HG02981 (cell line): ENCODE data around the gene CABS1.

ENCODE experiments used
- ATAC-seq: cut with Tn5 transposase; IDR thresholded peaks from one replicate; pipeline ENCODE4 v1.9.1; 2021; ENCODE audit warnings: mild to moderate bottlenecking, moderate library complexity; ENCODE audit not compliant: unreplicated experiment

The CABS1 gene

GRCh38 chr4:70380578-70380977 is 45.8 kb downstream of the CABS1 start:
- no peak for ATAC-seq

- no peak for ATAC-seq
Measured at GRCh38 chr4:70382691-70383181, 48.0 kb downstream of the CABS1 start, which contains the start of gene SMR3B. TSS of gene SMR3B (plus strand) at chr4:70383131. CDS start at chr4:70384511, 1,380 bp downstream.
